Spinal cord (tissue), 10 donors: ENCODE data around the gene CEBPG. TPM values are rescaled to one million over a fixed set of nuclear protein-coding genes. Genes with fewer than 3 reads are reported as not detected.
A peak's percentile ranks its signal among the peaks of the same experiment; 100 is the strongest.

Experiments
- DNase-seq, 6 donors: peaks; one replicate each; pipeline versions ENCODE4 v3.0.0 to v3.0.0-alpha.2; 2013 to 2015; ENCODE audit warnings: low spot score in 6 of 6, low read depth in 4 of 6
- H3K27ac ChIP-seq: one replicate; pipeline ENCODE4 v1.5.1; 2013; ENCODE audit warnings: low read depth, low read length, control low read depth
- H3K27me3 ChIP-seq: one replicate; pipeline ENCODE4 v1.6.1; 2013; ENCODE audit warnings: low read length; ENCODE audit not compliant: control insufficient read depth, insufficient read depth
- H3K36me3 ChIP-seq: one replicate; pipeline ENCODE4 v1.6.1; 2013; ENCODE audit warnings: low read length; ENCODE audit not compliant: control insufficient read depth, insufficient read depth
- H3K4me1 ChIP-seq: one replicate; pipeline ENCODE4 v1.6.1; 2013; ENCODE audit warnings: low read length; ENCODE audit not compliant: control insufficient read depth, insufficient read depth
- H3K4me3 ChIP-seq: one replicate; pipeline ENCODE4 v1.5.1; 2013; ENCODE audit warnings: low read depth, low read length, control low read depth
- H3K9me3 ChIP-seq: one replicate; pipeline ENCODE4 v1.6.1; 2013; ENCODE audit warnings: low read length; ENCODE audit not compliant: control insufficient read depth, insufficient read depth
- WGBS: methylation state at CpG from one replicate; pipeline ENCODE4 v1.1.5; 2013; ENCODE audit warnings: missing lambda C conversion rate; ENCODE audit not compliant: insufficient coverage; 5-methylcytosine and 5-hydroxymethylcytosine counted together
- long read RNA-seq, 4 donors: transcript quantifications; one replicate each; lab custom pipeline, GENCODE V29; 2026
- polyA plus RNA-seq, 2 donors: library from polyadenylated mRNA; unstranded; fragments of 120-200 nt; gene quantifications; one replicate each; pipeline ENCODE4 v1.2.1, GENCODE V29; 2013; ENCODE audit not compliant: insufficient read length in 2 of 2
- total RNA-seq, 2 donors: library from RNA; depleted of rRNA in 1 of 2; stranded (reverse); fragments of 120-200 nt in 1 of 2; fragments of >200 nt in 1 of 2; gene quantifications; one replicate each; pipeline versions ENCODE4 v1.2.3 to v1.2.4, GENCODE V29; 2013 to 2014
- donor health status: healthy.

The CEBPG gene
- total RNA-seq (10 to 100 TPM; 19.2 to 30.0 TPM), polyA plus RNA-seq (10 to 100 TPM; 26.7 to 36.3 TPM)
- long read RNA-seq, donor 1, full-length matches to known transcripts: 24 of 24 reads
- long read RNA-seq, donor 1, partial matches to known transcripts: 0 of 24 reads
- long read RNA-seq, donor 1, other reads (novel, unspliced or antisense): 0 of 24 reads
- long read RNA-seq, donor 2, full-length matches to known transcripts: 11 of 11 reads
- long read RNA-seq, donor 2, partial matches to known transcripts: 0 of 11 reads
- long read RNA-seq, donor 2, other reads (novel, unspliced or antisense): 0 of 11 reads
- long read RNA-seq, donor 3, full-length matches to known transcripts: 16 of 16 reads
- long read RNA-seq, donor 3, partial matches to known transcripts: 0 of 16 reads
- long read RNA-seq, donor 3, other reads (novel, unspliced or antisense): 0 of 16 reads
- long read RNA-seq, donor 4, full-length matches to known transcripts: 13 of 13 reads
- long read RNA-seq, donor 4, partial matches to known transcripts: 0 of 13 reads
- long read RNA-seq, donor 4, other reads (novel, unspliced or antisense): 0 of 13 reads

DNA sequence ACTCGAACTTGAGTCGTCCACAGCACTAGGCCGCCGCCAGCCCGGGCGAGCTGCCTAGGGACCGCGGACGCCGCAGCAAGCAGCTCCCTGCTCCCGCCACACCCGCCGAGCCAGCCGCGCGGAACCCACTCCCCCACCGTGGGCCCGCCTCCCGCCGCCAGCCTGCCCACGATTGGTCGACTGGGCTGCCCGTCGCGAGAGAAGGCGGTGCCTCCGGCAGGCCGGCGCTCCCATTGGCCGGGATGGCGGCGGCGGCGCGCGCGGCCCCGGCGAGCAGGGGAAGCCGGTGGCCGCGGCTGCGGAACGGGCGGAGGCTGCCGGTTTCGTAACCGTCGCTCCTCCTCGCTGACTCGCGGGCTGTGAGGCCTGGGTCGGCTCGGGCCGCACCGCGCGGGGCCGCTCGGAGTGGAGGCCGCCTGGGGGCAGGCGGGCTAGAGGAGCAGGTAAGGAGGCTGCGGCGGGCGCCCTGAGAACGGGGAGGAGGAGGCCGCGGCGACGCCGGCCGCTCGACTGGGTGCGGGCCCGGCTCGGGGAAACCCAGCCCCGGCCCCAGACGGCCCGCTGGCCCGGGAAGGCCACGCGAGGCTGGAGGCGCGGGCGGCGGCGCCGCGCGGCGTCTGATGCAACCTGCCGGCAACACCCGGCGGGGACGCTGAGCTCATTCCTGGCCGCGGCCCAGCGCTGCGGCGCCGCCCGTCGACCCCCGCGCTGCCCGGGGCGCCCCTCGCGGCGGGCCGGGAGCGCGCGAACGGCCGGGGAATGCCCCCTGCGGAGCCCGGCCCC, at the start of gene CEBPG:
Gene CEBPG, plus strand, starts transcription at position 257 of the 783 bp plus-strand sequence. CDS start 5,531 bp downstream, outside the sequence.
- DNase-seq: peak; percentile 74 to 98 (median 87)
- H3K36me3 ChIP-seq: no peaks in the 10 kb centered on the region
- H3K4me1 ChIP-seq: peaks cover 15% of the 10 kb centered on the region
- H3K27ac ChIP-seq: peak within 1 kb of the TSS; percentile 84
- H3K9me3 ChIP-seq: no peaks in the 10 kb centered on the region
- peak within 1 kb of the TSS; percentile 75 for H3K4me3 ChIP-seq
- H3K27me3 ChIP-seq: no peaks in the 10 kb centered on the region
- under 1% methylated on average over 118 of the region's 118 CpGs for WGBS

DNA sequence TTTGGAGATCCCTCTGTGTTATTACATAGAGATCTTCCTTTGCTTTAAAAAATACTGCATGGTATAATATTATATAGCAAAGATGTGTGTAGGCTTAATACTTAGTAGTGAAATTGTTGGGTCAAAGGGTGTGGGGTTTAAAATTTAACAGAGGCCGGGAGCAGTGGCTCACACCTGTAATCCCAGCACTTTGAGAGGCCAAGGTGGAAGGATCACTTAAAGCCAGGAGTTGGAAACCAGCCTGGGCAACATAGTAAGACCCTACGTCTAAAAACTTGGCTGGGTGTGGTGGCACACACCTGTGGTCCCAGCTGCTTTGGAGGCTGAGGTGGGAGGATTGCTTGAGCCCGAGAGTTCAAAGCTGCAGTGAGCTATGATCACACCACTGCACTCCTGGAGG, 48.9 kb upstream of the CEBPG start:
- WGBS: 81% methylated on average over 2 of the region's 3 CpGs
- H3K4me1 ChIP-seq: no peaks in the 10 kb centered on the region
- no peaks in the 10 kb centered on the region for H3K27me3 ChIP-seq
- peaks cover 2% of the 10 kb centered on the region for H3K9me3 ChIP-seq
- no peak for DNase-seq
- no peak overlapping the region for H3K27ac ChIP-seq
- no peaks in the 10 kb centered on the region for H3K36me3 ChIP-seq
- H3K4me3 ChIP-seq: no peak overlapping the region

DNA sequence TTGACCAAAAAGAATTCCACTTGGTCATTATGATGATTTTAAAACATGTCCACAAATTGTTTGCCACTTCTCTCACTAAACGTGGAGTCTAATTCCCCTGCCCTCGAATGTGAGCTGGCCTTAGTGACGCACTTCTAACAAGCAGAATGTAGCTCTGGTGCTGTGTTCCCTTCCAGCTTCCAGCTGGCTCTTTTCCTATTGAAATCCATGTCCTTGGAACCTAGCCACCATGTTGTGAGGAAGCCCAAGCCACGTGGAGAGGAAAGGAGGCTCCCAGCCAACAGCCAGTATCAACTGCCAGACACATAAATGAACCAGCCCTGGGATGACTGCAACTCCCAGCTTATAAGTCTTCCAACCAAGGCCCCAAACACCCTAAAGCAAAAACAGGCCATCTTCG, 47.6 kb upstream of the CEBPG start:
- no peaks in the 10 kb centered on the region for H3K36me3 ChIP-seq
- H3K9me3 ChIP-seq: peaks cover 2% of the 10 kb centered on the region
- peak in 2 of 6 donors; percentile 69 to 93 for DNase-seq
- no peaks in the 10 kb centered on the region for H3K4me1 ChIP-seq
- H3K27ac ChIP-seq: no peak overlapping the region
- 39% methylated on average over 4 of the region's 5 CpGs for WGBS
- no peak overlapping the region for H3K4me3 ChIP-seq
- no peaks in the 10 kb centered on the region for H3K27me3 ChIP-seq

DNA sequence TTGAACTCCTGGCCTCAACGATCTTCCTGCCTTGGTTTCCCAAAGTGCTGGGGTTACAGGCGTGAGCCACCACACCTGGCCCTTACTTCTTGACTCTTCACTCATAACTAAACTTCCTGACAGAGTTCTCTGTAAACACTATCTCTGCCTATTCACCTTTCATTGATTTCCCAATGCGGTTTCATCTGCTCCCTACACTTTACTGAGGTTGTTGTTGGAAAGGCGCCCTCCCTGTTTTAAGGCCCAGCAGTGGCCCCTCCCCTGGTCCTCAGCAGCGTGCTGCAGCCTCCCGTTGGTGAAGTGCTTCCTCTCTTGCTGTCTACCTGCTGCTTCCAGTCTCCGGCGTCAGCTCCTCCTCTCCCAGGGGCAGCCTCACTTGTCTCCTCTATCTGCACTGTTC, 44.4 kb upstream of the CEBPG start:
- Histone ChIP-seq H3K4me1 (no peaks in the 10 kb centered on the region), H3K9me3 (no peaks in the 10 kb centered on the region), H3K4me3 (no peak overlapping the region), H3K27ac (no peak overlapping the region), H3K36me3 (no peaks in the 10 kb centered on the region), H3K27me3 (no peaks in the 10 kb centered on the region)
- WGBS: 70% methylated on average over 8 of the region's 8 CpGs
- no peak for DNase-seq

DNA sequence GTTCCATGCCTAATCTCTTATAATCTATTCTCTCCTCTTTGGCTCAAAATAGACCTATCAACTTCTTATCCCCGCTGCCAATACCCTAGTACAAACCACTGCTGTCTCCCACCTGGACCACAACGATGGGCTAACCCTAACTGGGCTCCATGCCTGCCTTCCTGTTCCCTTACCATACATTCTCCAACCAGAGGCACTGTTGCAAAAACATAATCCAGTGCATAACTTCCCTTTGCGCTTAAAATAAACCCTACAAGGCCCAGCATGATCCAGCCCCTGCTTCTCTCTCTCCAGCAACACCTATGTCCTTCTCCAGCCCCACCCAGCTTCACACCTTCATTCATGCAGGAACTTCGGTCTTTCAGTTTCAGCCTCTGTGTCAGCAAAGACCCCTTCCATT, 43.8 kb upstream of the CEBPG start:
- Histone ChIP-seq H3K27me3 (no peaks in the 10 kb centered on the region), H3K4me3 (no peak overlapping the region), H3K36me3 (no peaks in the 10 kb centered on the region), H3K27ac (no peak overlapping the region), H3K4me1 (no peaks in the 10 kb centered on the region), H3K9me3 (no peaks in the 10 kb centered on the region)
- DNase-seq: no peak
- 77% methylated on average over 4 of the region's 4 CpGs for WGBS

DNA sequence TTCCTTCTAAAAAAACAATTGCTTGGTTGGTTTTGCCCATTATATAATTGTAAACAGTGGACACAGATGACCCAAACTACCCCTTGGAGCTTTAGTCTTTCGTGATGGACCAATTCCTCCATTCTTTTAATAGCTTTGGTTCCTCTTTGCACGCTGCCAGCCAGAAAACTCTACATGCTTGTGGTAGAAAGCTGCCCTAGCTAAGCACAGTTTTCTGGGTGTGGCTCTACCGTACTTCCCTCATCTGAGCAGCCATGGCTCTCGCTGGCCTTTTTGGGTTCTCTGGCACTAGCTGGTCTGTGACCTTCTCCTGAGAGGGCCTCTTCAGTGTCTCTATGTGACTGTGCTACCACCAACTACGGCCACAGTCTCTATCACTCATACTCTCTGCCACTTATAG, 41.3 kb upstream of the CEBPG start:
- no peaks in the 10 kb centered on the region for H3K4me1 ChIP-seq
- no peak for DNase-seq
- H3K4me3 ChIP-seq: no peak overlapping the region
- 87% methylated on average over 4 of the region's 5 CpGs for whole genome bisulfite sequencing
- no peaks in the 10 kb centered on the region for H3K9me3 ChIP-seq
- no peaks in the 10 kb centered on the region for H3K36me3 ChIP-seq
- no peaks in the 10 kb centered on the region for H3K27me3 ChIP-seq
- no peak overlapping the region for H3K27ac ChIP-seq

DNA sequence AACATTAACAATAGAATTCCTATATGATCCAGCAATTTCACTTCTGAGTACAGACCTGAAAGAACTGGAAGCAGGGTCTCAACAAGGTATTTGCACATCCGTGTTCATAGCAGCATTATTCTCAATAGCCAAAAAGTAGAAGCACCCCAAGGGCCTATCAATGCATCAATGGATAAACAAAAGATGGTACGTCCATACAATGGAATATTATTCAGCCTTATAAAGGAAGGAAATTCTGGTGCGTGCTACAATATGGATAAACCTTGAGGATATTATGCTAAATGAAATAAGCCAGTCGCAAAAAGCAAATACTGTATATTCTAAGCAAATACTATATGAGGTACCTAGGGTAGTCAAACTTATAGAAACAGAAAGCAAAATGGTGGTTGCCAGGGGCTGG, 40.4 kb upstream of the CEBPG start:
- no peak for DNase-seq

DNA sequence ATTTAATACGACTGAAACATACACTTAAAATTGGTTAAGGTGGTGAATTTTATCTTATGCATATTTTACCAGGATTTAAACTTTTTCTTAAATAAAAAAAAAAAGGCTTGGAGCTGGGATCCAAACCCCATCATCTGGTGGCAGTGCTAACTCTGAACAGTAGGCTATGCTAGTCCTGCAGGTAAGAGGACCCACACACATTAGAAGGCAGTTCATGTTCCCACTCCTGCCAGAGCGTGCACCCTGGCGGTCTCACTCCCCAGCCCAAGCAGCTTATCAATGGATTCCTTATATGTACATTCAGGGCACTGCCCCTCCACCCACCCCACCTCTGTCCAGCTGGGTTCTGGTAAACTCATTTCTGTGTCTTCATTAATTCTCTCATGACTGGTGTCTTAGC, 39.9 kb upstream of the CEBPG start:
- no peaks in the 10 kb centered on the region for H3K36me3 ChIP-seq
- no peaks in the 10 kb centered on the region for H3K9me3 ChIP-seq
- no peak overlapping the region for H3K27ac ChIP-seq
- 14% methylated on average over 1 of the region's 3 CpGs for WGBS
- H3K4me3 ChIP-seq: no peak overlapping the region
- no peak for DNase-seq
- H3K4me1 ChIP-seq: no peaks in the 10 kb centered on the region
- no peaks in the 10 kb centered on the region for H3K27me3 ChIP-seq

More for the DNA sequence above, 40.4 kb upstream of the CEBPG start:
- Histone ChIP-seq H3K36me3 (no peaks in the 10 kb centered on the region), H3K27ac (no peak overlapping the region), H3K27me3 (no peaks in the 10 kb centered on the region), H3K9me3 (no peaks in the 10 kb centered on the region), H3K4me1 (no peaks in the 10 kb centered on the region), H3K4me3 (no peak overlapping the region)
- 80% methylated on average over 1 of the region's 4 CpGs for WGBS

DNA sequence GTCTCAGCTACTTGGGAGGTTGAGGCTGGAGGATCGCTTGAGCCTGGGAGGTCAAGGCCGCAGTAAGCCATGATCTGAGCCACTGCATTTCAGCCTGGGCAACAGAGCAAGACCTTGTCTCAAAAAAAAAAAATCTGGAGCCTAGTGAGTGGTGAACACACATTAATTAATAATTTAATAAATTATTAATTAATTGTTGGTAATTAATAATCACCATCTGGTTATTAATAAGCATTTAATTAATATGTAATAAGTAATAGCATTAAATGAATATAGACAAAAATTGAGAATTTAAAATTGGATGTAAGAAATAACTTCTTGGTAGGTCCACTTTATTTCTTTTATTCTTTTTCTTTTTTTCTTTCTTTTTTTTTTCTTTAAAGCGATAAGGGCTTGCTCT, 39.2 kb upstream of the CEBPG start:
- no peak overlapping the region for H3K27ac ChIP-seq
- no peaks in the 10 kb centered on the region for H3K36me3 ChIP-seq
- DNase-seq: no peak
- no peak overlapping the region for H3K4me3 ChIP-seq
- WGBS: 83% methylated on average over 1 of the region's 3 CpGs
- H3K4me1 ChIP-seq: no peaks in the 10 kb centered on the region
- no peaks in the 10 kb centered on the region for H3K9me3 ChIP-seq
- no peaks in the 10 kb centered on the region for H3K27me3 ChIP-seq
